GM19328 (cell line): Measurements from ENCODE around the gene PER2.

Experiments used
- ATAC-seq: cut with Tn5 transposase; IDR thresholded peaks from one replicate; pipeline ENCODE4 v1.9.1; 2021; ENCODE audit warnings: mild to moderate bottlenecking, moderate library complexity; ENCODE audit not compliant: unreplicated experiment

PER2 gene

DNA sequence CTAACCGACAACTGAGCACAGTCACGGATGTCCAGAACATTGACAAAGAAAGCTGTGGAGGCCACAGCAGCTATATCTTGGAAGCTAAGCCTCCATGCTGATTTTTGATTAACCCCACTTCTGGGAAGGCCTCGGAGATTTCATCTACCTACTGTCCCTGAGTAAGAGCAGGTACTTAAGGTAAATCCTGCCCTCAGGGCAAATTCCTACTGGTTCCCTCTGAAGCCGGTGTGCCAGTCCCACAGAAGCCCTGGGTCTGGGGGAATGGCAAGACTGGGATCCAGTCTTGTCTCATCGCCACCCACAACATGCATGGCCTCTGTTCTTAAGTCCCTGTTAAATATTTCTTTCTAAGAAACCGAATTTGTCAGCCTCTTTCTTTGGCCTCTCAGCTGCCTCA is 18.7 kb downstream of the PER2 start:
- no peak for ATAC-seq

GRCh38 chr2:238267884-238268680 is 20.3 kb downstream of the PER2 start:
- no peak for ATAC-seq

DNA sequence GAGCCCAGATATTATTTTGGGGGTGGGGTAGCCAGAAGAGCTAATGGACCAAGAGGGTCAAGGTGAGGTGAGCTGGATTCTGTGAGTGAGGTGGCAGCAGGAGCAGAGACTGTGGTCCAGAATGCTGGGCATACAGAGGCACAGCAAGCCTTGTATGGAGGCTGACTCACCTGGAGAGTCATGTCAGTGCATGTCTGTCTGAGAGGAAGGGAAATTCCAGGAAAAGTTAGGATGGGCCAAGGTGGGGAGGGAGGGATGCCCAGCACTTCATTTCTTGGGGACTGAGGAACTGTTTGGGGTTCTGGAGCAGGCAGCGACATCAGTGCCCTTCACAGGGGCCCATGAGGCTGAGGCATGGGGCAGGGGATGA is 21.1 kb downstream of the PER2 start:
- ATAC-seq, result no peak

GRCh38 chr2:238265605-238266004 is 22.8 kb downstream of the PER2 start:
- no peak for ATAC-seq

DNA sequence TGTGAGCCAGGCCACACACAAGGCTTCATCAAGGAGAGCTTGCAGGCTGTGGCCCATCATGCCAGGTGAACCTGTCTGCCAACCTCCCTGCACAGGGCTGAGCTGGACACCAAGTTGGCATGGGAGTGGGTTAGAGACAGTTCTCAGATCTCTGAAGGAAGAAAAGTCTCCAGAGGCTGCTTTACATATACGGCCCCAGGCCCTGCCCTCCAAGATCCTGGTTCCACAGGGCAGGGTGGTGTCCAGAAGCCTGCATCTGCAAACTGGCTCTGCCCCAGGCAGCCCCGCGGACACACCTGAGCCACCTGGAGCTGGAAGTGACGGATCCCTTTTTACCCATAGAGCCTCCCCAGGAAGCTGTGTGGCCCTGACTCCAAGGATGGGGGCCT is 24.3 kb downstream of the PER2 start:
- ATAC-seq, result no peak

- no peak for ATAC-seq
Observed at GRCh38 chr2:238263204-238264071, 25.0 kb downstream of the PER2 start.

GRCh38 chr2:238262496-238263122 is 25.8 kb downstream of the PER2 start:
- no peak for ATAC-seq

GRCh38 chr2:238261718-238262375 is 26.6 kb downstream of the PER2 start:
- no peak for ATAC-seq

DNA sequence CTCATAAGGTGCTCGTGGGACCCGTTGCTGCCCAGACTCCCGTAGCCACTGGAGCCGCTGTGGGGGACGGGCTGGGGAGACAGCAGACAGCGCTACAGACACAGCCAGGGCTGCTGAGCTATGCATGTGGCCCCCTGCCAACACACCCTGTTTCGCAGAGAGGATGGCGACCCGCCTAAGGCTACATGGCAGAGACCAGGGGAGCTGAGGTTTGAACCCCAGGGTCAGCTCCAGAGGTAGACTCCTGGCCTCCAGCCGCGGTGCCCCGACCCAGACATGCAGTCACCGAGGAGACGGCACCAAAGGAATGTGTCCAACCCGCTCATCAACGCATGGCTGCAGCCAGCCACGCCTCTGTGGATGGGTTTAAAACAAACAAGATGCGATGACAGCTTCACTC is 27.5 kb downstream of the PER2 start:
- ATAC-seq, result no peak

DNA sequence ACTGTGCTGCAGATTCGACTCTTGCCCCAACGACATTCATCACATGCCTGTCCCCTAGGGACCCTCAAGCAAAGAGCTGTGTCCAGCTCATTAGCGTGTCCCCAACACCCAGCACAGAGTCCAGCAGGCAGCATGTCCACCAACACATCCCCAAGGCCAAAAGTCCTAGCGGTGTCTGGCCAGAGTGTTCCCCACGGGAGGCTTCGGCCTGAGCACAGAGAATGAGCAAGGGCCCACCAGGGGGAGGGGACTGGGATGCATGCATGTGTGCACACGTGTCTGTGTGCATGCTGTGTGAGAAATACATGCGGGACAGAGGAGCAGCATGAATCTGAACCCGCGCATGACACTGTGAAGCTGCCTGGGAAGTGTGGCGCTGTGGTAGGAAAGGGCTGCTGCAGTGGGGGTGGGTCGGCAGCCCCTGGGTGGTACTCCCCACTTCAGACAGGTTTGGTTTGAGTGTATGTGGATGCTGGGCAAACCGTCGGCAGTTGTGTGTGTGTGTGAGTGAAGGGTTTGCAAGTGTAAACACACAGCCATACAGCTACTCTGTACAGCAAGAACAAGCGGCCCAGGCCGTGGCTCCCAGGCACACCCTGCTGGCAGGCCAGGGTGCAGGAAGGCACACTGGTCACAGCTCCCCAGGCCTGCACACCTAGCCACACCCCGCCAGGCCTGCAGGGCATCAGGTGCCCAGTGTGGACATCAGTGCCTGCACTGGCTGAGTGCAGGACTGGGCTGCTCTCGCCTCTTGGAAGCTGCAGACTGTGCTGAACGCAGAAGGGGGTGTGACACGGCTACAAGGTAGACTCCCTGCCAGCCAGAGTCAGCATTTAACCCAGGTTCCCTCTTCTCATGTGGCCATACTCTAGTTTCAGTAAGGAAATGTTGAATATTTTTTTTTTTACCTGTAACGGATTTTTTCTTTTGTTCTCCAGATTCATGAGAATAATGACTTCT is 29.1 kb downstream of the PER2 start:
- ATAC-seq, result no peak

GRCh38 chr2:238257786-238258700 is 30.4 kb downstream of the PER2 start:
- no peak for ATAC-seq

DNA sequence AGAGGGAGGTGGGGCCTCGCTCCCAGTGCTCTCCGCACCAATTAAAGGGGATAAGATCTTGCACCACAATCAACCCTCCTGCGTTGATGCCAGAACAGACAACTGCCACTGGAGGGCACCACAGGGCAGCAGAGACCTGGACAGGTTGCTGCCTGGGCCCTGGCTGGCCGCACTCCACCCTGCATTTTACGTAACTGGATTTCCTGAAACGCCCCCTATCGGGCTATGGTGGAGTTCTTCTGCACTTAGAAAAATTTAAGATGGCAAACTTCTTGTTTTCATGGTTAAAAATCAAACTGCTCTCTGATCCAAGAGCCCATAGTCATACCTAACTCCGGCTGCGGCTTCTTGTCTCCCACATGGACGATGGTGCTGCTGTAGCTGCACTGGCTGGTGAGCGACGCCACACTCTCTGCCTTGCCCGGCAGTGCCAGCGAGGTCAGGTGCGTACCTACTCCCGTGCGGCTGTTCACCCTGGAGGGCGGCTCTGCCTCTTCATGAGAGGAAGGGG is 31.8 kb downstream of the PER2 start:
- ATAC-seq, result no peak

DNA sequence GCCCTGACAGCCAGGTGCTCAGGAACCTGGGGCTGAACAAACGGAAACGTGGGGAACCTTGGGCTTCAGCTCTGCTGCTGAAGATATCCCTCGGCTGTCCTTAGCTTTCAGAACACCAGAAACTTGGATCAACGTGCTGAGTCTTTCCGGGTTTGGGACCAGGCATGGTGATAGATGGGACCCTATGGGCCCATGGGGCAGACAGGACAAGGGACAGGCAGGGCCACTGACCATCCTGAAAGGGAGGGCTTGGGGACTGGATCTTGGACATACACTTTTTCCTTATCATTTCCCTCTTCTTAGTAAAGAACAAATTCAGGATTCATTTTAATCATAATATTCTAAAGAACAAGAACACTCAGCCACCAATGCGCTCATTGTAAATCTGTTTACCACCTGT is 32.3 kb downstream of the PER2 start:
- ATAC-seq, result no peak

GRCh38 chr2:238255636-238256035 is 32.8 kb downstream of the PER2 start:
- ATAC-seq, result no peak

DNA sequence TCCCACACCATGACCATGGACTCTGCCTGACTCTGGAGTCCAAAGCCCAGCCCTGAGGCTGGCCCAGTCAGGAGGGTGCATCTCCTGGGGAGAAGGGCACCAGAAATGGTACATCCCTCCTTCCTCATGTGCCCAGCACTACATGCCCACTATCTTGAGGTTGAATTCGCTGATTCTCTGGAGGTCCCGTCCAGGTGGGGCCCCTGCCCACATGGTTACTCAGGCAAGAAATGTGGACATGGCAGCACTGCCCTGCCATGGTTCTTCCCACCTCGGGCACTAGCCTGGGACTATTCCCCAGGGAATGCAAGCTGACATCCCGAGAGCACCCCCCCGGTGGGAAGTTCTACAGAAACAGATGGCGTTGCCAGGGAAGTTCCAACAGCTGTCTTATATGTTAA is 33.3 kb downstream of the PER2 start:
- no peak for ATAC-seq

GRCh38 chr2:238254095-238254723 is 34.2 kb downstream of the PER2 start:
- no peak for ATAC-seq

DNA sequence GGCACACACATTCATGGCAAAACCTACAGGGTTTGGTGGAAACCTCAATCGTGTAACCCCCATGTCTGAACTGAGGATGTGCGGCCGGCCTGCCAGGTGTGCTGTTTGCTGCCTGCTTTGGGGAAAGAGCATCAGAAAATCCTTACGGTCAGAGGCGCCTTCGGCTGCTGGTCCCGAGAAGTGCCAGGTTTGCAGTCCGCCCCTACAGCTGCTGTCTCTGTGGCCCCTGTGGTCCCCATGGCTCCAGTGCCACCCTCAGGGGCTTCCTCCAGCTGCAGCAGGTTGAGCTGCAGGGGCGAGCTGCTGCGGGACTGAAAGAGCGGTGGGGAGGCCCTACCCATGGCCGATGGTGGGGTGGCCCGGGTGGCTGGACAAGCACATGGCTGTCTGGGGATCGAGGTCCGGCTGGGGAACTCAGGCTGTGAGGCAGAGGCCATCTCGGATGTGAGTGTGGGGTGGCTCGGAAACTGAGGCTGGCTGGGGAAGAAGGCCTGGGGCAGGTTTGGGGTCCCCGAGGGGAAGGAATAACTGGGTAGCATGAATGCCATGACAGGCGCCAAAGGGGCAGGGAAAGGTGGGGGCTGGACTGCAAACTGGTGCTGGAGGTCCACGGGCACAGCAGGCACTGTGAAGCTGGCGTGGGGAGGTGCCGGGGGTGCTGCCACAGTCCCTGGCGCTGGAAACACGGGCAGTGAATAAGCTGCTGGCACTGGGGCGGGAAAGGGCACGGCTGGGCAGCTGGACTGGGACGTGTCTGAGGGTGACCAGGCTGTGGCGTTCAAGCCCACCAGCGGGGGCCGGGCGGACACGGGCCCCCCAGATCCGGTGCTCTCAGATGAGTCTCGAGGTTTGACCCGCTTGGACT is 35.4 kb downstream of the PER2 start:
- no peak for ATAC-seq
